SU-DHL-6 (cell line): ENCODE results near the gene UBTF.

Source experiments
- H2AFZ ChIP-seq: fragments of 200-600 bp; sonication (generic); 2 replicates; pipeline ENCODE4 v1.6.1; 2014; ENCODE audit warnings: low read depth, mild to moderate bottlenecking, moderate library complexity, mixed read lengths, antibody characterized with exemption, low read length; ENCODE audit not compliant: severe bottlenecking
- H3F3A ChIP-seq: fragments of 200-600 bp; shearing (Covaris generic); 2 replicates; pipeline ENCODE4 v1.6.0; 2016; ENCODE audit warnings: antibody characterized with exemption, mild to moderate bottlenecking; ENCODE audit not compliant: insufficient read depth
- H3K27ac ChIP-seq: fragments of 200-600 bp; sonication (generic); 2 replicates; pipeline ENCODE4 v1.5.1; 2016; ENCODE audit warnings: low read depth, mild to moderate bottlenecking, low read length, moderate library complexity, mixed read lengths
- H3K27me3 ChIP-seq: fragments of 200-600 bp; sonication (generic), shearing (Covaris generic); 2 replicates; pipeline ENCODE4 v1.6.0; 2014; ENCODE audit warnings: mild to moderate bottlenecking, low read length
- H3K36me3 ChIP-seq: fragments of 200-600 bp; sonication (generic); 2 replicates; pipeline ENCODE4 v1.6.1; 2014; ENCODE audit warnings: mild to moderate bottlenecking, low read length, mixed read lengths
- H3K4me2 ChIP-seq: fragments of 300-600, 200-600 bp; shearing (Covaris generic), sonication (generic); 2 replicates; pipeline ENCODE4 v1.6.0; 2014; ENCODE audit warnings: low read length, low read depth, mild to moderate bottlenecking; ENCODE audit not compliant: poor library complexity, severe bottlenecking
- H3K4me3 ChIP-seq: fragments of 200-600 bp; sonication (generic); 2 replicates; pipeline ENCODE4 v1.5.1; 2014; ENCODE audit warnings: antibody characterized with exemption, low read length, mild to moderate bottlenecking, mixed read lengths; ENCODE audit not compliant: insufficient read depth, poor library complexity, severe bottlenecking
- H3K79me2 ChIP-seq: fragments of 200-600 bp; sonication (generic); 2 replicates; pipeline ENCODE4 v1.6.1; 2014; ENCODE audit warnings: mild to moderate bottlenecking, low read length, moderate library complexity; ENCODE audit not compliant: insufficient read depth
- H3K9ac ChIP-seq: fragments of 200-600 bp; sonication (generic); 2 replicates; pipeline ENCODE4 v1.7.0; 2014; ENCODE audit warnings: mild to moderate bottlenecking, low read length
- H3K9me2 ChIP-seq: fragments of 200-600 bp; sonication (generic); replicated peaks from 2 replicates; pipeline ENCODE4 v1.6.1; 2014; ENCODE audit warnings: low read length; ENCODE audit not compliant: insufficient read depth
- H3K9me3 ChIP-seq: fragments of 200-600 bp; sonication (generic); 2 replicates; pipeline ENCODE4 v1.6.1; 2014; ENCODE audit warnings: low read length, mixed read lengths; ENCODE audit not compliant: insufficient read depth
- H4K20me1 ChIP-seq: fragments of 200-600 bp; sonication (generic); 2 replicates; pipeline ENCODE4 v1.6.1; 2014; ENCODE audit warnings: low read depth, mild to moderate bottlenecking, antibody characterized with exemption, low read length, moderate library complexity, mixed read lengths
- EZH2phosphoT487 ChIP-seq: fragments of 200-600 bp; sonication (generic), shearing (Covaris generic); conservative IDR thresholded peaks from 2 replicates; pipeline ENCODE4 v1.6.1; 2018; ENCODE audit warnings: mild to moderate bottlenecking, antibody characterized with exemption, low read length, moderate library complexity, mixed read lengths
- TF ChIP-seq, protein P1 (sequence below): fragments of 200-600 bp; sonication (generic); IDR thresholded peaks from one replicate; pipeline ENCODE4 v1.5.1; 2017; ENCODE audit warnings: antibody characterized with exemption, mild to moderate bottlenecking, low read length, moderate library complexity; ENCODE audit not compliant: insufficient read depth, poor library complexity, severe bottlenecking

Gene UBTF

DNA sequence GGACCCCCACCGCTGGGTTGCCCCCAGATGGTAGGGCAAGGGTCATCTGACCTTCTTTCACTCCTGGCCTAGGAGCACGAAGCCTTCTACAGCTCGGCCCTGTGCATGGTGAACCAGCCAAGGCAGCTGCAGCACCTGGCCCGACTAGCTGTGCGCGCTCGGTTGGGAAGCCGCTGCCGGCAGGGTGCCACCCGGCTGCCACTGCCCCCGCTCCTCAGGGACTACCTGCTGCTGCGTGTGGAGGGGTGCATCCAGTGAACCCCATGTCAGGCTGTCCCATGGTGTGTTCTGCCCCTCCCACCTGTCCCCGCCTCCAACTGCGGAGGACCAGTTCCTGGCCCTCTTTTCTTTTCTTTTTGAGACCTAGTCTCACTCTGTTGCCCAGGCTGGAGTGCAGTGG lies 41.3 kb downstream of the UBTF start:
- Histone ChIP-seq H3K36me3 (0 out of 2 replicates have a peak, but pooled peaks cover 5% of the 10 kb centered on the region), H2AFZ (no peak overlapping the region), H3K9ac (no peak overlapping the region), H3F3A (peaks cover 7% of the 10 kb centered on the region), H3K4me2 (no peak overlapping the region), H3K4me3 (no peak overlapping the region), H4K20me1 (no peaks in the 10 kb centered on the region), H3K79me2 (peaks cover 14% of the 10 kb centered on the region), H3K27me3 (no peaks in the 10 kb centered on the region), H3K9me3 (no peaks in the 10 kb centered on the region), H3K27ac (no peak overlapping the region), H3K9me2 (no peaks in the 10 kb centered on the region)
- TF ChIP-seq EZH2phosphoT487, result no peak
- TF ChIP-seq, protein P1, sequence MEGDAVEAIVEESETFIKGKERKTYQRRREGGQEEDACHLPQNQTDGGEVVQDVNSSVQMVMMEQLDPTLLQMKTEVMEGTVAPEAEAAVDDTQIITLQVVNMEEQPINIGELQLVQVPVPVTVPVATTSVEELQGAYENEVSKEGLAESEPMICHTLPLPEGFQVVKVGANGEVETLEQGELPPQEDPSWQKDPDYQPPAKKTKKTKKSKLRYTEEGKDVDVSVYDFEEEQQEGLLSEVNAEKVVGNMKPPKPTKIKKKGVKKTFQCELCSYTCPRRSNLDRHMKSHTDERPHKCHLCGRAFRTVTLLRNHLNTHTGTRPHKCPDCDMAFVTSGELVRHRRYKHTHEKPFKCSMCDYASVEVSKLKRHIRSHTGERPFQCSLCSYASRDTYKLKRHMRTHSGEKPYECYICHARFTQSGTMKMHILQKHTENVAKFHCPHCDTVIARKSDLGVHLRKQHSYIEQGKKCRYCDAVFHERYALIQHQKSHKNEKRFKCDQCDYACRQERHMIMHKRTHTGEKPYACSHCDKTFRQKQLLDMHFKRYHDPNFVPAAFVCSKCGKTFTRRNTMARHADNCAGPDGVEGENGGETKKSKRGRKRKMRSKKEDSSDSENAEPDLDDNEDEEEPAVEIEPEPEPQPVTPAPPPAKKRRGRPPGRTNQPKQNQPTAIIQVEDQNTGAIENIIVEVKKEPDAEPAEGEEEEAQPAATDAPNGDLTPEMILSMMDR, result no peak

DNA sequence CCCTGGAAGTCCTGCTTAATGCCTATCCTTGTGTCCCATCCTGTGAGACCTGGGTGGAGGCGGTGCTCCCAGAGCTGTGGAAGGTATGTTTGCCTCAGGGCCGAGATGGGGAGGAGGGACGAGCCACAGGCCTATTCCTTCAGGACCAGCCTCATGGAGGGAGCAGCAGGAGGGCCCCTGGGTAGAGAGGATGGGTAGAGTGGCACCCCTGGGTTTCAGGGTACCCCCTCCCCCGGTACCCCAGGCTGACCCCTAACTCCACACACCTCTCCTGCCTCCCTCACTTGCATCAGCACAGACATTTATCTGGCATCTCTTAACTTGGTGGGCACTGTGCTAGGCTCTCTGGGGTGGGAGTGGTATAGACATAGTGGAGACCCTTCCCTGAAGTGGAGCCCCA lies 41.8 kb downstream of the UBTF start:
- H3K9me3 ChIP-seq, result no peaks in the 10 kb centered on the region
- no peak overlapping the region for H2AFZ ChIP-seq
- H3K27ac ChIP-seq, result no peak overlapping the region
- no peak overlapping the region for H3K4me3 ChIP-seq
- TF ChIP-seq, protein P1, result no peak
- TF ChIP-seq EZH2phosphoT487, result no peak
- H3K9ac ChIP-seq, result no peak overlapping the region
- peaks cover 10% of the 10 kb centered on the region for H3K79me2 ChIP-seq
- H3K4me2 ChIP-seq, result no peak overlapping the region
- 0 out of 2 replicates have a peak, but pooled peaks cover 5% of the 10 kb centered on the region for H3K36me3 ChIP-seq
- H4K20me1 ChIP-seq, result no peaks in the 10 kb centered on the region
- H3F3A ChIP-seq, result peaks cover 7% of the 10 kb centered on the region
- H3K27me3 ChIP-seq, result no peaks in the 10 kb centered on the region
- H3K9me2 ChIP-seq, result no peaks in the 10 kb centered on the region

DNA sequence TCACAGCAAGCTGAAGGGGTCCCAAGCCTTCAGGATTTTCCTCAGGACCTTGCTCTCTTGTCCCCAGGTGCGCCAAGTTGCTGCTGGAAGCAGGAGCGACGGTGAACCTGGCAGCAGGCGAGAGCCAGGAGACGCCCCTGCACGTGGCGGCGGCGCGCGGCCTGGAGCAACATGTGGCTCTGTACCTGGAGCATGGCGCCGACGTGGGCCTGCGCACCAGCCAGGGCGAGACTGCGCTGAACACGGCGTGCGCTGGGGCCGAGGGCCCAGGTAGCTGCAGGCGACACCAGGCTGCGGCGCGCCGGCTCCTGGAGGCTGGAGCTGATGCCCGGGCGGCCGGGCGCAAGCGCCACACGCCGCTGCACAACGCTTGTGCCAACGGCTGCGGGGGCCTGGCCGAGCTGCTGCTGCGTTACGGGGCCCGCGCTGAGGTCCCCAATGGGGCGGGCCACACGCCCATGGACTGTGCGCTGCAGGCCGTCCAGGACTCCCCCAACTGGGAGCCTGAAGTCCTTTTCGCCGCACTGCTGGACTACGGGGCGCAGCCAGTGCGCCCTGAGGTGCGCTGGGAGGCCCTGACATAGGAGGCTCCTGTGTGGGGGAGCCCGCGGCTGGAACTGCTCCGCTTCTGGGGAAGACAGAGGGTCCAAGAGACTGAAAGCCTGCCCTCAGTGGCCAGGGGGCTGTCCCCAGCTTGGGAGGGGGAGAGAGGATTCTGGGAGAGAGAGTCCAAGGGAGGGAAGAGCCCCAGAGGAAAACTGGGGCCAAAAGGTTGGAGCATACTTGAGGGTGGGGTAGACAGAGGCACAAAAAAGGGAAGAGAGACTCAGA lies 42.6 kb downstream of the UBTF start:
- Histone ChIP-seq H3K27me3 (no peaks in the 10 kb centered on the region), H3K36me3 (0 out of 2 replicates have a peak, but pooled peaks cover 5% of the 10 kb centered on the region)
- TF ChIP-seq, protein P1, result no peak
- no peak for TF ChIP-seq EZH2phosphoT487

More for the DNA sequence above, 42.6 kb downstream of the UBTF start:
- no peak overlapping the region for H3K4me2 ChIP-seq
- peaks cover 5% of the 10 kb centered on the region; the same call in 1 of the 2 replicates for H3K79me2 ChIP-seq
- no peak overlapping the region for H3K27ac ChIP-seq
- no peaks in the 10 kb centered on the region for H3K9me3 ChIP-seq
- no peak overlapping the region for H2AFZ ChIP-seq
- H4K20me1 ChIP-seq, result no peaks in the 10 kb centered on the region
- H3K9ac ChIP-seq, result no peak overlapping the region
- H3K9me2 ChIP-seq, result no peaks in the 10 kb centered on the region
- H3K4me3 ChIP-seq, result no peak overlapping the region
- peaks cover 7% of the 10 kb centered on the region for H3F3A ChIP-seq
